ENCODE data around the gene RADIL. TPM values are rescaled to one million over a fixed set of nuclear protein-coding genes. Genes with fewer than 3 reads are reported as not detected.

The RADIL gene
- total RNA-seq, 1 donor from 2014 or later, result 4.0 TPM

GRCh38 chr7:4787541-4787940, 96.0 kb downstream of the RADIL start:
- TF ChIP-seq CTCF (IDR thresholded peaks at IDR 0.05; ENCODE audit: unreplicated experiment), result no peak
- no peak for DNase-seq (ENCODE audit: low spot score in 2 of 2, unreplicated experiment in 2 of 2)
- H3K4me3 Mint-ChIP-seq, result no peak overlapping the region
- H3K27me3 Mint-ChIP-seq (ENCODE audit: low read depth), result no peaks in the 10 kb centered on the region
- H3K36me3 Mint-ChIP-seq, result peaks cover 6% of the 10 kb centered on the region
- H3K27ac Mint-ChIP-seq, result no peak overlapping the region
- no peaks in the 10 kb centered on the region for H3K4me1 Mint-ChIP-seq
- H3K9me3 Mint-ChIP-seq, result no peaks in the 10 kb centered on the region

- Mint-ChIP-seq H3K9me3 (no peaks in the 10 kb centered on the region), H3K4me1 (no peaks in the 10 kb centered on the region), H3K36me3 (peaks cover 8% of the 10 kb centered on the region), H3K27ac (no peak overlapping the region), H3K4me3 (no peak overlapping the region), H3K27me3 (ENCODE audit: low read depth) (no peaks in the 10 kb centered on the region)
- DNase-seq (ENCODE audit: low spot score in 2 of 2, unreplicated experiment in 2 of 2), result no peak
- TF ChIP-seq CTCF (IDR thresholded peaks at IDR 0.05; ENCODE audit: unreplicated experiment), result no peak
Measured at GRCh38 chr7:4786015-4786414, 97.5 kb downstream of the RADIL start.

GRCh38 chr7:4785371-4785770, 98.1 kb downstream of the RADIL start:
- Mint-ChIP-seq H3K4me1 (no peaks in the 10 kb centered on the region), H3K36me3 (peaks cover 8% of the 10 kb centered on the region), H3K9me3 (no peaks in the 10 kb centered on the region), H3K27me3 (ENCODE audit: low read depth) (no peaks in the 10 kb centered on the region), H3K4me3 (no peak overlapping the region), H3K27ac (no peak overlapping the region)
- TF ChIP-seq CTCF (IDR thresholded peaks at IDR 0.05; ENCODE audit: unreplicated experiment), result no peak
- no peak for DNase-seq (ENCODE audit: low spot score in 2 of 2, unreplicated experiment in 2 of 2)

DNA sequence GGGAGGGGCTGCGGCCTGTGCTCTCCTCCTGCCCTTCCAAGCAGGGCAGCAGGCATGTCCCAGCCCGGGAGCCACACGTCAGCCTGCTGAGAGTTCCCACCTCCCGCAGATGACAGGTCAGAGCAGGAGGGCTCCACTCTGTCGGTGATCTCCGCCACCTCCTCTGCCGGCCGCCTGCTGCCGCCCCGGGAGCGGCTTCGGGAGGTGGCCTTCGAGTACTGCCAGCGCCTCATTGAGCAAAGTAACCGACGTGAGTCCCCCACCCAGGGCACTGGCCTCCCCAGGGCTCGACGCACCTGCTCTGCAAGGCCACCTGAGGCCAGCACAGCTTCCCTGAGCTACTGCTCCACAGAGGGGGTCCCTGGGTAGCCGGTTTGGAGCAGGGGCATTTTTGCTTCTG, 98.7 kb downstream of the RADIL start:
- H3K36me3 Mint-ChIP-seq, result peaks cover 8% of the 10 kb centered on the region
- no peaks in the 10 kb centered on the region for H3K9me3 Mint-ChIP-seq
- DNase-seq (ENCODE audit: low spot score in 2 of 2, unreplicated experiment in 2 of 2), result no peak
- H3K4me3 Mint-ChIP-seq, result no peak overlapping the region
- H3K27ac Mint-ChIP-seq, result no peak overlapping the region
- no peaks in the 10 kb centered on the region for H3K4me1 Mint-ChIP-seq
- TF ChIP-seq CTCF (IDR thresholded peaks at IDR 0.05; ENCODE audit: unreplicated experiment), result no peak
- no peaks in the 10 kb centered on the region for H3K27me3 Mint-ChIP-seq (ENCODE audit: low read depth)

- Mint-ChIP-seq H3K36me3 (peaks cover 8% of the 10 kb centered on the region), H3K4me3 (no peak overlapping the region), H3K9me3 (no peaks in the 10 kb centered on the region), H3K4me1 (no peaks in the 10 kb centered on the region), H3K27ac (no peak overlapping the region), H3K27me3 (ENCODE audit: low read depth) (no peaks in the 10 kb centered on the region)
- no peak for TF ChIP-seq CTCF (IDR thresholded peaks at IDR 0.05; ENCODE audit: unreplicated experiment)
- no peak for DNase-seq (ENCODE audit: low spot score in 2 of 2, unreplicated experiment in 2 of 2)
Measured at GRCh38 chr7:4783762-4784351, 99.7 kb downstream of the RADIL start.

DNA sequence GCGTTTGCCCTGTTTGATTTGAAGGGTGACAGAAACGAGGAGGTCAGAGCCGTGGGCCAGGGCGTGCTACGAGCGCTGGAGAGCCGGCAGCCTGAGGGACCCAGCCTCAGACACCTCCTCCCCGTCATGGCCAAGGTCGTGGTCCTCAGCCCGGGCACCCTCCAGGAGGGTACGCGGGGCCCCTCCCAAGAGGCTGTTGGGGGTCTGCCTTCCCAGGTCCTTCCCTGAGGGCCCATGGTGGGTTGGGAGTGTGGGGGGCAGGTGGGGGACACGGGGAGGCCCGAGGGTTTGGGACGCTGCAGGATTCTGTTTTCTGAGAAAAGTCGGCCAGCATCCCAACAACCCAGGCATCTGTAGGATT, 100.2 kb downstream of the RADIL start:
- Mint-ChIP-seq H3K27me3 (ENCODE audit: low read depth) (no peaks in the 10 kb centered on the region), H3K36me3 (peaks cover 8% of the 10 kb centered on the region), H3K4me1 (peaks cover 1% of the 10 kb centered on the region), H3K9me3 (no peaks in the 10 kb centered on the region), H3K27ac (no peak overlapping the region), H3K4me3 (no peak overlapping the region)
- DNase-seq (ENCODE audit: low spot score in 2 of 2, unreplicated experiment in 2 of 2), result no peak
- TF ChIP-seq CTCF (IDR thresholded peaks at IDR 0.05; ENCODE audit: unreplicated experiment), result no peak
